ENCODE data around the gene AP3S2.

The AP3S2 gene

GRCh38 chr15:89812847-89813320 lies 80.9 kb downstream of the AP3S2 start:
- TF ChIP-seq, protein P1, sequence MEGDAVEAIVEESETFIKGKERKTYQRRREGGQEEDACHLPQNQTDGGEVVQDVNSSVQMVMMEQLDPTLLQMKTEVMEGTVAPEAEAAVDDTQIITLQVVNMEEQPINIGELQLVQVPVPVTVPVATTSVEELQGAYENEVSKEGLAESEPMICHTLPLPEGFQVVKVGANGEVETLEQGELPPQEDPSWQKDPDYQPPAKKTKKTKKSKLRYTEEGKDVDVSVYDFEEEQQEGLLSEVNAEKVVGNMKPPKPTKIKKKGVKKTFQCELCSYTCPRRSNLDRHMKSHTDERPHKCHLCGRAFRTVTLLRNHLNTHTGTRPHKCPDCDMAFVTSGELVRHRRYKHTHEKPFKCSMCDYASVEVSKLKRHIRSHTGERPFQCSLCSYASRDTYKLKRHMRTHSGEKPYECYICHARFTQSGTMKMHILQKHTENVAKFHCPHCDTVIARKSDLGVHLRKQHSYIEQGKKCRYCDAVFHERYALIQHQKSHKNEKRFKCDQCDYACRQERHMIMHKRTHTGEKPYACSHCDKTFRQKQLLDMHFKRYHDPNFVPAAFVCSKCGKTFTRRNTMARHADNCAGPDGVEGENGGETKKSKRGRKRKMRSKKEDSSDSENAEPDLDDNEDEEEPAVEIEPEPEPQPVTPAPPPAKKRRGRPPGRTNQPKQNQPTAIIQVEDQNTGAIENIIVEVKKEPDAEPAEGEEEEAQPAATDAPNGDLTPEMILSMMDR (IDR thresholded peaks at IDR 0.05; ENCODE audit: extremely low read depth, missing control alignments), result no peak
- no peak for DNase-seq (ENCODE audit: low spot score)

DNA sequence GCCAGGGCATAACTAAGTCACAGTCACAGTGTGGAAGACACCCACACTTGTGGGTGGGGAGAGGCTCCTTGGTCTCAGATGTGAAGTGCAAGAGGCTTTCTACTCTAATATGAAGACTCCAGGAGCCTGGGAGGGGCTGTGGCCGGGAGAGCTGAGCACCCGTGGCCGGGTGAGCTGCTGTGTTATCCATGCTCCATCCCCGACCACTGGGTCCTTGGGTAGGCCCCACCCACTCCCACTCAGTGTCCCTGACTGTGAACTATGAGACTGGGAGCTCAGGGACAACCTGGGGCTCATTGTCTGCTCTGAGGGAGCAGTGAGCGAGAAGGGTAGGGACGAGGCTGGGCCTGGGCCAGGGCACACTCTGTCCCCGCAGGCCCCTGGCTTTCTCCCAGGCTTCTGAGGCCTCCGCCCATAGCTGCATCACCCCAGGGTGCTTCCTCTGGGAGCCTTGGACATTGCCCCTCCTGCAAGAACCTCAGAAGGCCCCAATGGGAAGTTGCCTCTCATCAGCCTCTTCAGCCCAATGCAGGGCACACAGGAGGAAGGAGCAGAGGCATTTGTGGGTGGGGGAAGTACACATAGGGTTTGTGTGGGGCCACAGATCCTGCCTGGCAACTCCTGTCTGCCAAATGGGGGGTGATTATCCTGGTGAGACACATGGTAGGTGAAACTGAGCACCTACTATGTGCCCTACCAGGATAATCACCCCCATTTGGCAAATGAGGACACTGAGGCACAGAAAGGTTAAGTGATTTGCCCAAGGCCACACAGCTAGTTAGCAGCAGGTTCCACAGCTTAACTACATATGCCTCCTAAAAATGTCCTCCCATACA lies 81.6 kb downstream of the AP3S2 start:
- no peak for DNase-seq (ENCODE audit: low spot score)
- TF ChIP-seq, protein P1 (IDR thresholded peaks at IDR 0.05; ENCODE audit: extremely low read depth, missing control alignments), result no peak

- TF ChIP-seq, protein P1 (IDR thresholded peaks at IDR 0.05; ENCODE audit: extremely low read depth, missing control alignments), result no peak
- no peak for DNase-seq (ENCODE audit: low spot score)
Observed at GRCh38 chr15:89810837-89811236, 83.0 kb downstream of the AP3S2 start.

DNA sequence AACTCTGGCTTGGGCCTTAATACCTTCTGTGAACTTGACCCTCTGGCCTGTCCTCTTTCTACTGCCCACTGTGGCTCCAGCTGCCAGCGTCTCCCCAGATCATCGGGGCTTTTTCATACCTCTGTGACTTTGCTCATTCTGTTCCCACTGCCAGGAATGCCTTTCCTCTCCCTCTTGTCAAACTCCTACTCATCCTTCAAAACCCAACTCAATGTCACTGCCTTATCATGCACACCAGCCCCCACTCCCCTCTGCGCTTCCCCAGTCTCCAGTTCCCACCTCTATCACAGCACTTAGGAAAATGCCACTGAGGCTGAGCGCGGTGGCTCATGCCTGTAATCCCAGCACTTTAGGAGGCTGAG lies 84.0 kb downstream of the AP3S2 start:
- no peak for DNase-seq (ENCODE audit: low spot score)
- TF ChIP-seq, protein P1 (IDR thresholded peaks at IDR 0.05; ENCODE audit: extremely low read depth, missing control alignments), result no peak

DNA sequence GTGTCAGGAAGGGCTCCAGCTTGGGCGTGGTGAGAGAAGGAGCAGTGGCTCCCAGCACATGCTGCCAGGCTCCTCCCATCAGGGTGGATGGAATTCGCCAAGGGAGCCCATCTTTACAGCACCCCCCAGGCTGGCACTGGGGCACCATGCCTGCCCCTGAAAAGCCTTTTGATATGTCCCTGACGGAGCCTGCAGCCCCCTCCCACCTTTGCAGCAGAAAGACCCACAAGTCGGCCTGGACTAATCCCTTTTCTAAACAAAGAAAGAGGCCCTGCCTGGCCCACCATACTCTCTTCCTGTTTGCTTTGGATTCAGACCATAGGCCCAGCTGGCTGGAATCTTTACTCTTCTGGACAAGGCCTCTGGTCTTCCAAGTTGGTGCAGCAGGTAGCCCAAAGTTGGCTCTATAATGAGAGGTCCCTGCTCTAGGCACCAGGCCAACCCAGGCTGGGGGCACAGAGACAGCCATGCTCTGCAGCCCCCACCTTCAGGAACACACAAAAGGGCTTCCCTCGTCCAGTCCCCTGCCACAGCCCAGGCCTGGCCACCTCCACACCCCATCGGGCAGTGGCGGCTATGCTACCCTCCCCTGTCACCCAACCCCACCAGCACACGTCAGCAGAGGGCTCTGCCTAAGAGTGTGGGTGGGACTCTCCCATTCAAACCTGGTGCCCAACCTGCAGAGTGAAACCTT lies 84.6 kb downstream of the AP3S2 start:
- TF ChIP-seq, protein P1 (IDR thresholded peaks at IDR 0.05; ENCODE audit: extremely low read depth, missing control alignments), result no peak

DNA sequence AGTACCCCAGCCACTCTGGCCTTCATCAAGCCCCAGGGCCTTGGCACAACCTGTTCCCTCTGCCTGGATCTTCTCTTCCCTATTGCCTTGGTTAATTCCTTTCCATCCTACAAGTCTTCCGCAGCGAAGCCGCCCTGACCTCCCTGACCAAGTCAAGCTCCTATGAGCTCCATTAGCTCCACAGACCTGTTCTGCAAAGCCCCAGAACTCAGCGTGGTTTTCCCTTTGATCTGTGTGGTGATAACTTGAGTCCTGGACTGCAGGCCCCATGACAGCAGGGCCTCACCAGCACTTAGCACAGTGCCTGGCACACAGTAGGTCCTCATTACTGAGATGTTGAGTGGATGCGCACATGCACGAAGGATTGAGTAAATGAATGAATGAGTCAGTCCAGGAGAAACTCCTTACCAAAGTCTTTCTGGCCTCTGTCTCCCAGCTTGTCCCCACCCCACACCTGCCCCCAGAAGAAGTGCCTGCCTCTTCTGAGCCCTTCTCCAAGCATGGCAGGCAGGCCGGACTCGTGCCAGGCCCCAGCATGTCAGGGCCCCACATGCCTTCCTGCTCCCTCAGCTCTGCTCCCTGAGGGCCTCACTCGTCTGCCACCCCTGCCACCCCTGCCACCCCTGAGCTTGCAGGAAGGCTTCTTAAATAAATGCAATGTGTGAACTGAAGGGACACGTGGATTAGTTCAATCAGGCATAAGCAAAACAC lies 85.5 kb downstream of the AP3S2 start:
- TF ChIP-seq, protein P1 (IDR thresholded peaks at IDR 0.05; ENCODE audit: extremely low read depth, missing control alignments), result no peak
- no peak for DNase-seq (ENCODE audit: low spot score)

More for the DNA sequence above, 84.6 kb downstream of the AP3S2 start:
- DNase-seq (ENCODE audit: low spot score), result no peak

All from GM20000 (cell line).